ENCODE data around the gene TNFRSF25. TPM values are rescaled to one million over a fixed set of nuclear protein-coding genes. Genes with fewer than 3 reads are reported as not detected.
A peak's percentile ranks its signal among the peaks of the same experiment; 100 is the strongest.

TNFRSF25 gene
- total RNA-seq, 4 donors from 2014 or later: 53.7 to 168 (median 75.7) TPM

- DNase-seq (ENCODE audit: low spot score in 2 of 2): no peak
- intact Hi-C loops (cut with DNase I; ENCODE audit: low total_unique reads): no loop called here
- WGBS, 2 donors: 51 to 53% methylated on average over 20 to 26 of the region's 26 CpGs
- TF ChIP-seq POLR2A (IDR thresholded peaks at IDR 0.05): no peak
- no peak for TF ChIP-seq CTCF (IDR thresholded peaks at IDR 0.05)
- no peak overlapping the region for H3K4me3 ChIP-seq (ENCODE audit: low read depth, poor library complexity, severe bottlenecking)
Measured at GRCh38 chr1:6427441-6428390, 38.3 kb downstream of the TNFRSF25 start.

- intact Hi-C loops (cut with DNase I; ENCODE audit: low total_unique reads): no loop called here
Measured at GRCh38 chr1:6426972-6427350, 39.0 kb downstream of the TNFRSF25 start.

DNA sequence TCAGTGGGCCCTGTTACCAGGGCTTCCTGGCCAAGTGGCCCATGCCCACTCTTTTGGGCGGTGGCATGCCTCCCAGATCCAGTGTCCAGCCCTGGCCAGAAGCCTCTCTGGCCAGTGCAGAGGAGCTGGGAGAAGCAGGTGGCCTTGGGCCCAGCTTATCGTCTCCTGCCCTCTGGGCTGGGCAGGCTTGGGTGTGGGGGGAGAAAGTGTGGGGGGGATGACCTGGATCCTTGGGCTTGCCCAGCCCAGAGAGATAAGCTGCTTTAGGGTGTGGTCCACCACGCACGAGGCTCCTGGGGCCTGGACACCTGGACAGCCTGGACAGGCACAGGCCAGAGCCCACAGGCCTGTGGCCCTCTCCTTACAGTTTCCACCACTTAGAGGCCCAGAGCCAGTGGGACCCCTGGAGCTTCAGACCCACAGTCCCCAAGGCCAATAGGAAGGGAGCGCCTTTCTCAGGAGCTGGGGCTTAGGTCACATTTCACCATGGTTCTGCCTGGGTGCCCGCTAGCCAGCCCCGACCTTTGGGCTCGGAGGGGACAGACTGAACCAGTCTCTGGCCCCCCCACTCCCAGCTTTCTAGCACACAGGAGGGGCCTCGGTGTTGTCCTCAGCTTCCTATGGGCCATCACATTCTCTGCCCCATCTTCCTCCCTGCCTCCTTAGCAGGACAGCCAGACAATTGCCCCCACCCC lies 39.5 kb downstream of the TNFRSF25 start:
- no peak overlapping the region for H3K4me3 ChIP-seq (ENCODE audit: low read depth, poor library complexity, severe bottlenecking)
- no peak for TF ChIP-seq CTCF (IDR thresholded peaks at IDR 0.05)
- WGBS, 2 donors: 73 to 84% methylated on average over 5 to 9 of the region's 9 CpGs
- DNase-seq (ENCODE audit: low spot score in 2 of 2): no peak
- intact Hi-C loops (cut with DNase I; ENCODE audit: low total_unique reads): no loop called here

More at GRCh38 chr1:6426972-6427350, 39.0 kb downstream of the TNFRSF25 start:
- 78 to 82% methylated on average over 10 of the region's 10 CpGs for WGBS, 2 donors
- no peak overlapping the region for H3K4me3 ChIP-seq (ENCODE audit: low read depth, poor library complexity, severe bottlenecking)
- TF ChIP-seq CTCF (IDR thresholded peaks at IDR 0.05) (no peak), POLR2A (IDR thresholded peaks at IDR 0.05) (no peak)
- no peak for DNase-seq (ENCODE audit: low spot score in 2 of 2)

GRCh38 chr1:6425658-6426057 lies 40.3 kb downstream of the TNFRSF25 start:
- WGBS, 2 donors: 70 to 75% methylated on average over 6 of the region's 6 CpGs
- H3K4me3 ChIP-seq (ENCODE audit: low read depth, poor library complexity, severe bottlenecking): no peak overlapping the region
- no peak for TF ChIP-seq CTCF (IDR thresholded peaks at IDR 0.05)
- TF ChIP-seq POLR2A (IDR thresholded peaks at IDR 0.05): no peak
- no peak for DNase-seq (ENCODE audit: low spot score in 2 of 2)
- intact Hi-C loops (cut with DNase I; ENCODE audit: low total_unique reads): no loop called here

- WGBS, 2 donors: 9 to 18% methylated on average over 14 to 31 of the region's 99 CpGs
- intact Hi-C loops (cut with DNase I; ENCODE audit: low total_unique reads): no loop called here
- TF ChIP-seq POLR2A (IDR thresholded peaks at IDR 0.05) (no peak), CTCF (IDR thresholded peaks at IDR 0.05) (no peak)
- DNase-seq (ENCODE audit: low spot score in 2 of 2): no peak
- peak within 1 kb of the TSS; percentile 1 for H3K4me3 ChIP-seq (ENCODE audit: low read depth, poor library complexity, severe bottlenecking)
Measured at GRCh38 chr1:6424619-6425593, 41.1 kb downstream of the TNFRSF25 start, which contains the start of gene ESPN. TSS of gene ESPN (plus strand) at chr1:6424776. CDS start at chr1:6424956, 180 bp downstream.
